ENCODE data around the gene TMEM174.

TMEM174 gene, protein sequence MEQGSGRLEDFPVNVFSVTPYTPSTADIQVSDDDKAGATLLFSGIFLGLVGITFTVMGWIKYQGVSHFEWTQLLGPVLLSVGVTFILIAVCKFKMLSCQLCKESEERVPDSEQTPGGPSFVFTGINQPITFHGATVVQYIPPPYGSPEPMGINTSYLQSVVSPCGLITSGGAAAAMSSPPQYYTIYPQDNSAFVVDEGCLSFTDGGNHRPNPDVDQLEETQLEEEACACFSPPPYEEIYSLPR

GRCh38 chr5:73172951-73173350 lies at the start of gene TMEM174:
Gene TMEM174, plus strand, starts transcription at chr5:73173193. Its CDS starts 51 bp downstream, at chr5:73173244.
- DNase-seq (ENCODE audit: low read depth) = no peak

DNA sequence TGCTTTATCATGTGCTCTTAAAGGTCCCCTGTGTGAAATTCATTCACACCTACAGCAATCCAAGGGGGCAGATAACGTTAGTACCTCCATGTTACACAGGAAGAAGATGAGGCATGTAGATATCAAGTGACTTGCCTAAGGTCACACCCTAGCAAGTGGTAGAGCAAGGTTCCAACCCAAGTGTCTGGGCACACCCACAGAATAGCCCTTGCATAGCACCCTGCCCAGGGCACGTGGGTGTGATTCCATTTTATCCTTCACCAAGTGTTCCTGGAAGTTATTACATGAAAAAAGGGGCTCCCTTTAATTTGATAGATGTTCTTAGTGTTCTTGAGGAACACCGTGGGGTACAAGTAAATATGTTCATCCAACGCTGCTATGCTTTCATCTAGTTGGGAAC lies 47.7 kb upstream of the TMEM174 start:
- no peak for DNase-seq (ENCODE audit: low read depth)

DNA sequence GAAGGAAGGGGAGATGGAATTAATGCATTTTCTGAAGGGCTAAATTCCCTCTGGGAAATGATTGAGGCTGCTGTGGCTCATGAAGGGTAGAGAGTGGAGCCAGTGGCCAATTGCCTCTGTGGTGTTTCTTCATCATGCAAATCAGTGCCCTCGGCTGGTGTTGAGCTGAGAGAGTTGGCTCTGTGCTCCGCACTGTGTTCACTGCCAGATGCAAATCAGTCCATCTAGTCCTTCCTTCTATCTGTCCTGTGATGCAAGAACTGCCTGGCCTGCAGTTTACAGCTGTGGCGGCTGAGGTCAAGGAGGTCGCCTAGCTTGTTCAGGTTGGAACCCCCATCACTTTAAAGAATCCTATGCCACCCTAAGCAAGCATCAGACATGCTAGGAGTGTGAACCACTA lies 46.6 kb upstream of the TMEM174 start:
- peak; percentile 58 for DNase-seq (ENCODE audit: low read depth)

- DNase-seq (ENCODE audit: low read depth) = no peak
These were observed 46.0 kb upstream of the TMEM174 start for GRCh38 chr5:73126957-73127356.

GRCh38 chr5:73129143-73129542 lies 43.9 kb upstream of the TMEM174 start:
- no peak for DNase-seq (ENCODE audit: low read depth)

- DNase-seq (ENCODE audit: low read depth) = no peak
These were observed 42.2 kb upstream of the TMEM174 start for GRCh38 chr5:73130811-73131210.

- no peak for DNase-seq (ENCODE audit: low read depth)
These were observed 41.1 kb upstream of the TMEM174 start for GRCh38 chr5:73131711-73132425.

- DNase-seq (ENCODE audit: low read depth) = no peak
These were observed 40.2 kb upstream of the TMEM174 start for GRCh38 chr5:73132759-73133158.

GRCh38 chr5:73135021-73135420 lies 38.0 kb upstream of the TMEM174 start:
- DNase-seq (ENCODE audit: low read depth) = no peak

DNA sequence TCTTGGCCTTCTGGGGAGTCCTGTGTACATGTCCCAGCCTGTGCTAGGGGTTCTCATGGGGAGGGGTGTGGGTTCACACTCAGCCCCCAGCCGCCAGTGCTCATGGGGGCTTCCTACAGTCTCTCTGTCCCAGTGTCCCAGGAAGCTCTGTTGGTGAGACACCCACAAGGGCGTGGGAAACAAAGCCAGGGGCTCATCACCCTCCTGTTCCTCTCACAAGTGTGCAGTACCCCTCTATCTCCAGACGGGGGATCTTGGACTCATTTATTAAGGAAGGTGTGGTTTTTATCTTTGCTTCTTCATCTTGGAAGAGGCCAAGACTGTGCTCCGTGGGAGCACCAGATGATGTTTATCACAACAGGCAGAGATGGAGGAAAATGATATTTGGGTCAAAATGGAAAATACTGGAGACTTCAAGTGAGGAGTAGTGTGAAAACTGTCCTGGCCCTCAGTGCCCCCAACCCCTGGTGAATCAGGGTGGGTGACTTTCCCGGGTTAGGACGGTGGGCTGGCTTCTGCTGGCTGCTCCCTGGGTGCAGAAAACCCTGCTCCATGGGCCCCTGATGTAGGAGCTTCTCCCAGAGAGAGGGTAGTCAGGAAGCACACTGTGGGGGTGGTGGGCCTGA lies 37.5 kb upstream of the TMEM174 start:
- DNase-seq (ENCODE audit: low read depth) = no peak

DNA sequence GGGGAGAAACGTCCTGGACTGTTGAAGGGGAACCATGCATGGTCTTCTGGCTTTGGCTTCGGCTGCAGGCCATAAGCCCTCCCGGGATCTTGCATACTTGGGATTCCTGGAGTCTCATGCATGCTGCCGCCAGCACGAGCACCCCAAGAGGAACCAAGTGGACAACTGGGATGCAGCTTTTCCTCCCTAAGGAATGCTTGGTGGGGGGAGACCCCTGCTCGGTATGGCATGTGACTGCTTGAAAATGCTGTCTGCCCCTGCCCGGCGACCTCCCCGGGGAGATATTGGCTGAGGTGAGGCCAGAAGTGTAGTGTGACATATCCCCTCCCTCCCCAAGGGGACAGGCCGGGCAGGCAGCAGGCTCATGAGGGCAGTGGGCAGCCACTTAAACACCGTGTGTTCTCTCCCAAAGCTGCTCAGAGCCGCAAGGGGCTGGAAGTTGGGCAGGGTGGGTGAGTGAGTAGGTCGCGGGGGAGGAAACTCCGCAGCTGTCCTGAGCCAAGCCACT lies 36.9 kb upstream of the TMEM174 start:
- DNase-seq (ENCODE audit: low read depth) = no peak

DNA sequence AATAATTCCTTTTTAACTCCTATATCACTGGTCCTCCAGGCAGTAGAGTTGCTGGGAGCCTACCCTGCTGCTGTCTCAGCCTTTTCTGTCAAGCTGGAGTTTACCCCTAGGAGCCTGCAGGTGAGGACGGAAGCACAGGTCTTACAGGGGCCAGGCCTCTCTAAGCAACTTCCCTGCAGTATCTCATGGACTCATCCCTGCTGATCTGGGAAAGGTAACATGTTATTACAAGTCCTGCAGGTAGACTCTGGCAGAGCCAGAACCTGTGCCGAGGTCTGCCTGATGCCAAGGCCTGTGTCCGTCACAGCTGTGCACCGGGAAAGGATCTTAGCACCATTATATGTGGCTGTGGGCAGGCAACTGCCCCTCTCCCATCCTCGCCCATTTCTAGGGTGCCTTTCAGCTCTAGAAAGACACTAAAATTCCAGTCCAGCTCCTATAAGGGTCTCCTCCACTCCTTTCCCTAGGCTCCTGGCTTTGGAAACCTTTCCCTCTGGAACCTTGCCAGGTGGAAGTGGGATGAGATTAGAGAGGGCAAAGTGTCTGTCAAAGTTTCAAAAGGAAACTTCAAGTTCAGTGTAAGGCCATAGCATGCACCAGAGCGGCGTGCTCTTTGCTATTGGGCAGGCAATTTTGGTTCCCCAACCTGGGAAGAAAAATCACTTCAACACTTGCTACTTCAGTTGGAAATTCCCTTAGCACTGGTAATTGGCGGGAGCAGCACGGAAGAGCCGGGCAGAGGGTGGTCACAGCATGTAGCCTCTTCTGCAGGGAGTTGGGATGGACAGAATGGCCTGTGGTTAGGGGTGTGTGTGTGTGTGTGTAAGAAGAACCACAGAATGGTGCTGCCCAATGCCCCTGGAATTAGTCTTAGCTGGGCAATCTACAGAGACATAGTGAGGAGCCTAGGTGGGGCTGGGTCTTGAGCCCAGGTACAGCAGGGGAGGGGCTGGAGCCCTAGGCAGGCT lies 35.1 kb upstream of the TMEM174 start:
- no peak for DNase-seq (ENCODE audit: low read depth)

GRCh38 chr5:73139485-73139884 lies 33.5 kb upstream of the TMEM174 start:
- DNase-seq (ENCODE audit: low read depth) = no peak

GRCh38 chr5:73140801-73141200 lies 32.2 kb upstream of the TMEM174 start:
- DNase-seq (ENCODE audit: low read depth) = no peak

GRCh38 chr5:73142035-73142434 lies 31.0 kb upstream of the TMEM174 start:
- DNase-seq (ENCODE audit: low read depth) = no peak

- peak; percentile 25 for DNase-seq (ENCODE audit: low read depth)
These were observed 29.3 kb upstream of the TMEM174 start for GRCh38 chr5:73143716-73144115.

GRCh38 chr5:73149540-73149939 lies 23.5 kb upstream of the TMEM174 start:
- no peak for DNase-seq (ENCODE audit: low read depth)

DNA sequence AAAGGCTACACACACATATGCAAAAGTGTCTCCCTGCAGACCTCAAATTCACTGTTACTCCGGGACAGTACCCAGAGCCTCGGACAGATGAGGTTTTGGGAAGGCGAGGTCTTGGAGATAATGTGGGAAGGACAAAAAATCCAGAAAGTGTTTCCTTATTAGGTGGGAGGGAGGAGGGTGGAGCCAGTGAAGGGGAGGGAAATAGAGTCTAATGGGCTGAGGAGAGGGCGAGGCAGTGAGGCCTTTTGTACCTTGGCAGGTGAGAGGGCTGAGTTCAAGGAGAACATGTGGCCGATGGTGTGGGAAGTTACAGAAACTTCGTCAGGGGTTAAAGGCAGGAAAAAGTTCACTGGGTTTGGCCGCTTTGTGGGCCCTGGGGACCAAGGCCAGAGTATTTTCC lies 22.1 kb upstream of the TMEM174 start:
- DNase-seq (ENCODE audit: low read depth) = no peak

DNA sequence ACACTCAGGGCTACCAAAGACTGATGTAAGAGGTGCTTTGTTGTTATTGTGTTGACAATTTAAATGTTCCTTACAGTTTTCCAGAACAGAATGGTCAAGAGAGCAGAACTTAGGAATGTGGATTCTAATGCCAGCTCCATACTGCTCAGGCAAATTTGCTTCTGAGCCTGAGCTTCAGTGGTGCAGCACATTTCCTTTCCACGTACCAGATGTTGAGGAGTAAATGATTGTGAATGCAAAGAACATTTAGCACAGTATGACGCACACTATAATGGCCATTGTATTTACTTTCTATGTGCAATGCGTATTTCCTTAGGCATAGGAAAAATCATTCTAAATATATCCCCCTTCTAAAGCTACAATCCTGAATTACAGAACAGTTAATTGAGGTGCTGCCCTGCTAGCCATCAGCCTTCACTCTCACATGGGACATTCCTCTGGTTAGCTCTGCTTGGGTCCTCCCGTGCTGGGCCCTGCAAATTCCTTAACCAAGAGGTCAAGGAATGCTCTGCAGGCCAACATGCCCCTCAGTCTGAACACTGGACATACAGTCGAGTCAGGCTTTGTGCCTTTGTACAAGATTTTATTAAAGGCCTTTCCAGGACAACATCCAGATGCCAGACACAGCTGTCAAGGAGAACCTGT lies 21.1 kb upstream of the TMEM174 start:
- no peak for DNase-seq (ENCODE audit: low read depth)

DNA sequence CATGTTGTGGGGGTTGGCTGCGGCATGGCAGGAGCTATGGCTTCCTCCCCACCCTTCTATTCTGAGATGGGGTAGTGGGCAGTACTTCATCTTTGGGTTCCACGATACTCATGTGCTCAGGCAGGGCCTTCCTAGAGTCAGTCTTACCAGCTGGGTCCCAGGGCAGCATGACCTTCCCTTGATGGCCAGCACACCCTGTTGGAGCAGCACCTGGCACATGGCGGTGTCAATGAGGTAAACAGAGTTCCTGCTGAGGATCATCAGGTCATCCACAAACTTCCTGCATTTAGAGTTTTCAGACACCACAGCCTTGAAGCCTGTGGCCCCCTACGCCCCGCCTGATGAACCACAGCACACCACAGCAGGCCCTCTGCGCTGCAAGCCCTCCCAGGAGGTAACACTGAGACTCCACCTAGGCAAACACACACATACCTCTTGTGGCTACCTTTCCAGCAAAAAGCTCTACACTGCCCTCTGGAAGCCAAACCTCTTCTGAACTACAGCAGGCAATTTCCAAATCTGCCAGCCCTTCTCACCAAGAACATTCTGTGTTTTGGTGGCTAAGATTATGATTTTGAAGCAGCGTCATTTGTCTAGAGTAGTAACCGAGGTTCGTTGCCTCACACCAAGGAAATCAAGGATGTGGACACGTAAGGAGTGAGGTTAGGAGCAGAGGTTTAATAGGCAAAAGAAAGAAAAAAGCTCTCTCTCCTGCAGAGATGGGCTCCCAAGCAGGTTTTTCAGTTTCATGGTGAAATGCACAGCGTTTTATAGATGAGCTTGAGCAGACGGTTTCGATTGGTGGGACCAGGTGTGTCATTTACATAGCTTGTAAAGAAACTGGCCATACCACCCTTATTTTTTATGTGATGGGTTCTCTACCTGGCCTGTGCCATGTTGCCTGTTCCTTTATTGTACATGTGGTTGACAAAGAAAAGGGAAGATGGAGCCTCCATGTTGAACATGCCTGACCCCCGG lies 20.3 kb upstream of the TMEM174 start:
- DNase-seq (ENCODE audit: low read depth) = no peak

Measured in fibroblast of gingiva (primary cell).